Stimulated activated CD4-positive, alpha-beta T cell treated with anti-CD3 and anti-CD28 coated beads, TNF-alpha, amount 100 ng/mL, for 48 hours (primary cell): ENCODE results near the gene LTA.

Experiments
- DNase-seq, 3 donors: peaks; one replicate each; pipeline ENCODE4 v3.0.0-alpha.2; 2020; ENCODE audit warnings: low read depth in 3 of 3

LTA gene

GRCh38 chr6:31569861-31570536 lies 2.1 kb upstream of the LTA start:
- no peak for DNase-seq

DNA sequence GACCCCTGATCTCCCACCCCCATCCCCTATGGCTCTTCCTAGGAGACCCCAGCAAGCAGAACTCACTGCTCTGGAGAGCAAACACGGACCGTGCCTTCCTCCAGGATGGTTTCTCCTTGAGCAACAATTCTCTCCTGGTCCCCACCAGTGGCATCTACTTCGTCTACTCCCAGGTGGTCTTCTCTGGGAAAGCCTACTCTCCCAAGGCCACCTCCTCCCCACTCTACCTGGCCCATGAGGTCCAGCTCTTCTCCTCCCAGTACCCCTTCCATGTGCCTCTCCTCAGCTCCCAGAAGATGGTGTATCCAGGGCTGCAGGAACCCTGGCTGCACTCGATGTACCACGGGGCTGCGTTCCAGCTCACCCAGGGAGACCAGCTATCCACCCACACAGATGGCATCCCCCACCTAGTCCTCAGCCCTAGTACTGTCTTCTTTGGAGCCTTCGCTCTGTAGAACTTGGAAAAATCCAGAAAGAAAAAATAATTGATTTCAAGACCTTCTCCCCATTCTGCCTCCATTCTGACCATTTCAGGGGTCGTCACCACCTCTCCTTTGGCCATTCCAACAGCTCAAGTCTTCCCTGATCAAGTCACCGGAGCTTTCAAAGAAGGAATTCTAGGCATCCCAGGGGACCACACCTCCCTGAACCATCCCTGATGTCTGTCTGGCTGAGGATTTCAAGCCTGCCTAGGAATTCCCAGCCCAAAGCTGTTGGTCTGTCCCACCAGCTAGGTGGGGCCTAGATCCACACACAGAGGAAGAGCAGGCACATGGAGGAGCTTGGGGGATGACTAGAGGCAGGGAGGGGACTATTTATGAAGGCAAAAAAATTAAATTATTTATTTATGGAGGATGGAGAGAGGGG lies 1.4 kb downstream of the LTA start:
- DNase-seq = no peak

DNA sequence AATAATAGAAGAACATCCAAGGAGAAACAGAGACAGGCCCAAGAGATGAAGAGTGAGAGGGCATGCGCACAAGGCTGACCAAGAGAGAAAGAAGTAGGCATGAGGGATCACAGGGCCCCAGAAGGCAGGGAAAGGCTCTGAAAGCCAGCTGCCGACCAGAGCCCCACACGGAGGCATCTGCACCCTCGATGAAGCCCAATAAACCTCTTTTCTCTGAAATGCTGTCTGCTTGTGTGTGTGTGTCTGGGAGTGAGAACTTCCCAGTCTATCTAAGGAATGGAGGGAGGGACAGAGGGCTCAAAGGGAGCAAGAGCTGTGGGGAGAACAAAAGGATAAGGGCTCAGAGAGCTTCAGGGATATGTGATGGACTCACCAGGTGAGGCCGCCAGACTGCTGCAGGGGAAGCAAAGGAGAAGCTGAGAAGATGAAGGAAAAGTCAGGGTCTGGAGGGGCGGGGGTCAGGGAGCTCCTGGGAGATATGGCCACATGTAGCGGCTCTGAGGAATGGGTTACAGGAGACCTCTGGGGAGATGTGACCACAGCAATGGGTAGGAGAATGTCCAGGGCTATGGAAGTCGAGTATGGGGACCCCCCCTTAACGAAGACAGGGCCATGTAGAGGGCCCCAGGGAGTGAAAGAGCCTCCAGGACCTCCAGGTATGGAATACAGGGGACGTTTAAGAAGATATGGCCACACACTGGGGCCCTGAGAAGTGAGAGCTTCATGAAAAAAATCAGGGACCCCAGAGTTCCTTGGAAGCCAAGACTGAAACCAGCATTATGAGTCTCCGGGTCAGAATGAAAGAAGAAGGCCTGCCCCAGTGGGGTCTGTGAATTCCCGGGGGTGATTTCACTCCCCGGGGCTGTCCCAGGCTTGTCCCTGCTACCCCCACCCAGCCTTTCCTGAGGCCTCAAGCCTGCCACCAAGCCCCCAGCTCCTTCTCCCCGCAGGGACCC lies 2.3 kb downstream of the LTA start:
- DNase-seq = no peak

- peak; percentile 77 to 85 (median 80) for DNase-seq
Observed at GRCh38 chr6:31575335-31575901, 3.3 kb downstream of the LTA start, which contains the start of gene TNF. TSS of gene TNF (plus strand) at chr6:31575565. CDS start at chr6:31575742, 177 bp downstream.

DNA sequence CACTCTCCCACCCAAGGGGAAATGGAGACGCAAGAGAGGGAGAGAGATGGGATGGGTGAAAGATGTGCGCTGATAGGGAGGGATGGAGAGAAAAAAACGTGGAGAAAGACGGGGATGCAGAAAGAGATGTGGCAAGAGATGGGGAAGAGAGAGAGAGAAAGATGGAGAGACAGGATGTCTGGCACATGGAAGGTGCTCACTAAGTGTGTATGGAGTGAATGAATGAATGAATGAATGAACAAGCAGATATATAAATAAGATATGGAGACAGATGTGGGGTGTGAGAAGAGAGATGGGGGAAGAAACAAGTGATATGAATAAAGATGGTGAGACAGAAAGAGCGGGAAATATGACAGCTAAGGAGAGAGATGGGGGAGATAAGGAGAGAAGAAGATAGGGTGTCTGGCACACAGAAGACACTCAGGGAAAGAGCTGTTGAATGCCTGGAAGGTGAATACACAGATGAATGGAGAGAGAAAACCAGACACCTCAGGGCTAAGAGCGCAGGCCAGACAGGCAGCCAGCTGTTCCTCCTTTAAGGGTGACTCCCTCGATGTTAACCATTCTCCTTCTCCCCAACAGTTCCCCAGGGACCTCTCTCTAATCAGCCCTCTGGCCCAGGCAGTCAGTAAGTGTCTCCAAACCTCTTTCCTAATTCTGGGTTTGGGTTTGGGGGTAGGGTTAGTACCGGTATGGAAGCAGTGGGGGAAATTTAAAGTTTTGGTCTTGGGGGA lies 4.0 kb downstream of the LTA start:
- no peak for DNase-seq

DNA sequence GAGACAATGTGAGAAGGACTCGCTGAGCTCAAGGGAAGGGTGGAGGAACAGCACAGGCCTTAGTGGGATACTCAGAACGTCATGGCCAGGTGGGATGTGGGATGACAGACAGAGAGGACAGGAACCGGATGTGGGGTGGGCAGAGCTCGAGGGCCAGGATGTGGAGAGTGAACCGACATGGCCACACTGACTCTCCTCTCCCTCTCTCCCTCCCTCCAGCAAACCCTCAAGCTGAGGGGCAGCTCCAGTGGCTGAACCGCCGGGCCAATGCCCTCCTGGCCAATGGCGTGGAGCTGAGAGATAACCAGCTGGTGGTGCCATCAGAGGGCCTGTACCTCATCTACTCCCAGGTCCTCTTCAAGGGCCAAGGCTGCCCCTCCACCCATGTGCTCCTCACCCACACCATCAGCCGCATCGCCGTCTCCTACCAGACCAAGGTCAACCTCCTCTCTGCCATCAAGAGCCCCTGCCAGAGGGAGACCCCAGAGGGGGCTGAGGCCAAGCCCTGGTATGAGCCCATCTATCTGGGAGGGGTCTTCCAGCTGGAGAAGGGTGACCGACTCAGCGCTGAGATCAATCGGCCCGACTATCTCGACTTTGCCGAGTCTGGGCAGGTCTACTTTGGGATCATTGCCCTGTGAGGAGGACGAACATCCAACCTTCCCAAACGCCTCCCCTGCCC lies 4.9 kb downstream of the LTA start:
- DNase-seq = no peak

DNA sequence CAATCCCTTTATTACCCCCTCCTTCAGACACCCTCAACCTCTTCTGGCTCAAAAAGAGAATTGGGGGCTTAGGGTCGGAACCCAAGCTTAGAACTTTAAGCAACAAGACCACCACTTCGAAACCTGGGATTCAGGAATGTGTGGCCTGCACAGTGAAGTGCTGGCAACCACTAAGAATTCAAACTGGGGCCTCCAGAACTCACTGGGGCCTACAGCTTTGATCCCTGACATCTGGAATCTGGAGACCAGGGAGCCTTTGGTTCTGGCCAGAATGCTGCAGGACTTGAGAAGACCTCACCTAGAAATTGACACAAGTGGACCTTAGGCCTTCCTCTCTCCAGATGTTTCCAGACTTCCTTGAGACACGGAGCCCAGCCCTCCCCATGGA lies 5.5 kb downstream of the LTA start:
- no peak for DNase-seq

DNA sequence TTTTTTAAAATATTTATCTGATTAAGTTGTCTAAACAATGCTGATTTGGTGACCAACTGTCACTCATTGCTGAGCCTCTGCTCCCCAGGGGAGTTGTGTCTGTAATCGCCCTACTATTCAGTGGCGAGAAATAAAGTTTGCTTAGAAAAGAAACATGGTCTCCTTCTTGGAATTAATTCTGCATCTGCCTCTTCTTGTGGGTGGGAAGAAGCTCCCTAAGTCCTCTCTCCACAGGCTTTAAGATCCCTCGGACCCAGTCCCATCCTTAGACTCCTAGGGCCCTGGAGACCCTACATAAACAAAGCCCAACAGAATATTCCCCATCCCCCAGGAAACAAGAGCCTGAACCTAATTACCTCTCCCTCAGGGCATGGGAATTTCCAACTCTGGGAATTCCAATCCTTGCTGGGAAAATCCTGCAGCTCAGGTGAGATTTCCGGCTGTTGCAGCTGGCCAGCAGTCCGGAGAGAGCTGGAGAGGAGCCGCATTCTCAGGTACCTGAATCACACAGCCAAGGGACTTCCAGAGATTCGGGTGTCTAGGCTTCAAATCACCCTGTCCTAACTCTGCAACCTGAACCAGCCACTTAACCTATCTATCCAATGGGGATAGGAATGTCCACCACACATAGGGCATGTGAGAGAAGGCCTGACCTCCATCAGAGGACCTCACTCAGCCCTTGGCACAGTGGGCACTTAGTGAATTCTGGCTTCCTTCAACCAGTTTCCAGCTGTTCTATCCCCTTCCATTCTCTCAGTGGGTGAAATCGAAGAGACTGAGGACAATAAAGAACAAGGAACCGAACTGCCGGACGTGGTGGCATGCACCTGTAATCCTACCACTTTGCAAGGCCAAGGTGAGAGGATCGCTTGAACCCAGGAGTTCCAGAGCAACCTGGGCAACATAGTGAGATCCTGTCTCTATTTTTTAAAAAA lies 6.4 kb downstream of the LTA start:
- DNase-seq = no peak

GRCh38 chr6:31579119-31579505 lies 7.0 kb downstream of the LTA start:
- no peak for DNase-seq

- no peak for DNase-seq
Observed at GRCh38 chr6:31579546-31580437, 7.7 kb downstream of the LTA start.

DNA sequence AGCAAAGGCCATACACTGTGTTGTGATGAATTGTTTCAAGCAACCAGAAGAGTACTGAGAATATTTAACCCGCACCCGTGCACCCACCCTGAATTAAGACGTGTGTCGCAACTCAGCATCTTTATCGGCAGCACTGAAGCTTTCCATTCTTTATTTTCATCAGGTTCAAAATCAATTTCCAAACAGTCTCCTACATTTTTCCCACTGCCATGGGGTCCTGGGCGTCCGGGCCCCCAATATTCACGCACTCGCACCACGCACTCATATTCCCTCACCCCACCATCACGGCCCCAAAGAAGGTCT lies 8.3 kb downstream of the LTA start:
- DNase-seq = no peak

GRCh38 chr6:31580807-31581433 lies 8.8 kb downstream of the LTA start:
- peak in 2 of 3 donors; percentile 84 to 89 for DNase-seq

GRCh38 chr6:31581434-31582229 lies 9.5 kb downstream of the LTA start:
- DNase-seq = no peak

DNA sequence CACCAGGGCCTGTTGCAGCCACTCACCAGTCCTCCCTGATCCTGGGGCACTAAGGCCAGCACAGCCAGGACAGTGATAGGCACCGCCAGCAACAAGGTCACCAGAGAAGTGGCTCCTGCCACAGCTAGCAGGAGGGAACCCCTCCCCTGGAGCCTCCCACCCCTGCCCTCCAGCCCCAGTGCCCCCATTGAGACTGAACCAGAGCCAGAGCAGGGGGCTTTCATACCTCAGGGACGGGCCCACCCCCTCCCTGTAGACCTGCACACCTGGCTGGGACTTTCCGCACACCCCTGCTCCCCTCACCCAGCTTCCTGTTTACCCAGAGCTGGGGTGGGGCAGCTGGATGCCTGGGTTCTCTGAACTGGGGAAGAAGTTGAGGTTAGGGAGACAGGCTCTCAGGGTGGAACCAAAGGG lies 10.1 kb downstream of the LTA start, which contains the start of gene LTB:
TSS of gene LTB (minus strand) at position 195 of the 414 bp plus-strand sequence. CDS start at position 188, 7 bp downstream.
- DNase-seq = no peak

DNA sequence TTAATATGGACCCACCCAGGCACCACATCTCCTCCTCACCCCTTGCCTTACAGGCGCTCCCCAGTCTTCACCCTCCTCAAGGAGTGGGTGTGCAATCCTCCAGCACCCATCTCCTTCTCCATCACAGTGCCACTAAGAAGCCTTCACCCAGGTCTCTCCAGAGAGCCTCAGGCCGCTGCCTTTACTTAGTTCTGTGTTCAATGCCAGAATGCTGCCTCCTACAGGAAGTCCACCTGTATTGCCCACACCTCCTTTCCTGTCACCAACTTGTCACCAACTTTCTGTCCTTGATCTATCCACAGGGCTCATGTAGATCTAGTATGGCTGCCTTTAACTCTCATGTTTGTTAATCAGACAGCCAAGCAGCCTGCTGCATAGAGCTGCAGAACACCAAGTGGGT lies 13.4 kb downstream of the LTA start:
- DNase-seq = no peak

GRCh38 chr6:31586008-31586407 lies 13.9 kb downstream of the LTA start, which contains the start of gene LST1:
TSS of gene LST1 (plus strand) at chr6:31586277. CDS start at chr6:31587300, 1,023 bp downstream.
- DNase-seq = no peak
